Thyroid gland (tissue), 4 donors: ENCODE data around the gene LAMC2. TPM values are rescaled to one million over a fixed set of nuclear protein-coding genes. Genes with fewer than 3 reads are reported as not detected.

ENCODE experiments used
- DNase-seq, 2 donors: peaks; one replicate each; pipeline ENCODE4 v3.0.0-alpha.2; 2019
- H3K27ac ChIP-seq, 3 donors: fragments of 200-600 bp; sonication (generic); 1 replicate in 2 of 3; 2 replicates in 1 of 3; pipeline ENCODE4 v1.5.1; 2016 to 2019; ENCODE audit warnings: mild to moderate bottlenecking in 1 of 3, moderate library complexity in 1 of 3
- H3K27me3 ChIP-seq: fragments of 200-600 bp; sonication (generic); one replicate; pipeline ENCODE4 v1.5.1; 2019
- H3K36me3 ChIP-seq, 2 donors: fragments of 200-600 bp; sonication (generic); one replicate each; pipeline ENCODE4 v1.5.1; 2016 to 2019
- H3K4me1 ChIP-seq, 2 donors: fragments of 200-600 bp; sonication (generic); one replicate each; pipeline ENCODE4 v1.5.1; 2017 to 2019
- H3K4me3 ChIP-seq, 3 donors: fragments of 200-600 bp; sonication (generic); replicated peaks in 1 of 3; 1 replicate in 2 of 3; 2 replicates in 1 of 3; pipeline ENCODE4 v1.5.1; 2016; ENCODE audit warnings: mild to moderate bottlenecking in 1 of 3
- H3K9me3 ChIP-seq: fragments of 200-600 bp; sonication (generic); one replicate; pipeline ENCODE4 v1.5.1; 2017
- POLR2A ChIP-seq, 2 donors: fragments of 450-650 bp; IDR thresholded peaks; one replicate each; pipeline ENCODE4 v1.6.1; 2017; ENCODE audit warnings: antibody characterized with exemption in 2 of 2, mild to moderate bottlenecking in 2 of 2, moderate library complexity in 1 of 2
- WGBS, 2 donors: methylation state at CpG; one replicate each; pipeline ENCODE4 v1.1.5; 2017; 5-methylcytosine and 5-hydroxymethylcytosine counted together
- intact Hi-C: fragments of 100-400 bp; cut with DNase I; formaldehyde crosslinking; loops from one replicate; pipeline ENCODE4 v1.15.1; 2023
- total RNA-seq, 4 donors: library from RNA; depleted of rRNA; stranded (reverse); fragments of >200 nt; gene quantifications; one replicate each; pipeline ENCODE4 v1.2.3, GENCODE V29; 2016
- TF ChIP-seq, protein P1 (sequence below), 6 experiments: fragments of 200-600 bp in 3 of 6; fragments of 450-650 bp in 3 of 6; sonication (generic) in 3 of 6; IDR thresholded peaks; one replicate each; pipeline ENCODE4 v1.5.1; 2016 to 2019; ENCODE audit warnings: antibody characterized with exemption in 6 of 6, mild to moderate bottlenecking in 2 of 6, inconsistent platforms in 1 of 6, moderate library complexity in 1 of 6

LAMC2 gene
- total RNA-seq, 4 donors from 2014 or later: 24.3 to 53.4 (median 27.9) TPM

DNA sequence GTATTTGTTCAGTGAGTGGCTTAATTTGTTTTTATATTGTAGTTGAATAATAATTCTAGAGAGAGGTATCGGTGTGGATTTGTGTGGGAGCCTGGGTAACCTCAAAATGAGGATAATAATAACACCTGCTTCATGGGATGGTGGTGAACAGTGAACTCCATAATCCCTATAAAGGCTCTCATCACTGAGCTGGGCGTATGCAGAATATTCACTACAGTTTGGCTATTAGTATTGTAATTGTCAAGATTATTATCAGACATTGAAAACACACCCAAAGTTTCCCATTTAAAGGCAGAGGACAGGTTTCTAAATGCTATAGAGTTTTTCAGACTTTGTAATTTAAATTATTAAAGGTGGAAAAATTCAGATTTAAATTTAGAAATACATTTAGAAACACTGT is 7.0 kb upstream of the LAMC2 start:
- H3K27ac ChIP-seq: peak overlapping the region; percentile 86 to 91 (median 88)
- no peaks in the 10 kb centered on the region for H3K9me3 ChIP-seq
- no peak overlapping the region for H3K4me3 ChIP-seq
- WGBS, 2 donors: 93% methylated on average over 2 of the region's 2 CpGs
- TF ChIP-seq POLR2A (IDR thresholded peaks at IDR 0.05): no peak
- TF ChIP-seq, protein P1, sequence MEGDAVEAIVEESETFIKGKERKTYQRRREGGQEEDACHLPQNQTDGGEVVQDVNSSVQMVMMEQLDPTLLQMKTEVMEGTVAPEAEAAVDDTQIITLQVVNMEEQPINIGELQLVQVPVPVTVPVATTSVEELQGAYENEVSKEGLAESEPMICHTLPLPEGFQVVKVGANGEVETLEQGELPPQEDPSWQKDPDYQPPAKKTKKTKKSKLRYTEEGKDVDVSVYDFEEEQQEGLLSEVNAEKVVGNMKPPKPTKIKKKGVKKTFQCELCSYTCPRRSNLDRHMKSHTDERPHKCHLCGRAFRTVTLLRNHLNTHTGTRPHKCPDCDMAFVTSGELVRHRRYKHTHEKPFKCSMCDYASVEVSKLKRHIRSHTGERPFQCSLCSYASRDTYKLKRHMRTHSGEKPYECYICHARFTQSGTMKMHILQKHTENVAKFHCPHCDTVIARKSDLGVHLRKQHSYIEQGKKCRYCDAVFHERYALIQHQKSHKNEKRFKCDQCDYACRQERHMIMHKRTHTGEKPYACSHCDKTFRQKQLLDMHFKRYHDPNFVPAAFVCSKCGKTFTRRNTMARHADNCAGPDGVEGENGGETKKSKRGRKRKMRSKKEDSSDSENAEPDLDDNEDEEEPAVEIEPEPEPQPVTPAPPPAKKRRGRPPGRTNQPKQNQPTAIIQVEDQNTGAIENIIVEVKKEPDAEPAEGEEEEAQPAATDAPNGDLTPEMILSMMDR (IDR thresholded peaks at IDR 0.05): no peak
- H3K36me3 ChIP-seq: no peaks in the 10 kb centered on the region
- intact Hi-C loops: no loop called here
- no peak for DNase-seq
- H3K4me1 ChIP-seq: peaks cover 30 to 32% of the 10 kb centered on the region in 2 donors
- H3K27me3 ChIP-seq: no peaks in the 10 kb centered on the region

DNA sequence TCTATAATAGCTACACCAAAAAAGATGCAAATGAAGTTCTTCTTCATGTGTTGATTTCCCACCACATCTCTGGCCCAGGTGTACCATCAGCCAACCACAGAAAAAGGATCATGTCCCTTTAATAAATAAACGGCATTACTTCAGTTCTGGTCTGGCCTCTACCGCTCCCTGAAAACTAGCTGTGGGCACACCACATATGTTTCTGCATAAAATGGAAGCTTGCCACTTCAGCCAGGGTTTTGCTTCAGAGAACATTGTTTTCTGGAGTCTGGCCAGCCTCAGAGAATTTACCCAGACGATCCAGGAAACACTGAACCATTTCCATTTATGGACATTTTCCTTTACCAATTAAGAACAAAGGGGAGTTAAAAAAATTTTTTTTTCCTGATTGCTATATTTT is 5.8 kb upstream of the LAMC2 start:
- no peak overlapping the region for H3K4me3 ChIP-seq
- peak overlapping the region; percentile 86 to 91 (median 88) for H3K27ac ChIP-seq
- WGBS, 2 donors: 5 to 7% methylated on average over 3 of the region's 3 CpGs
- H3K4me1 ChIP-seq: peaks cover 30 to 32% of the 10 kb centered on the region in 2 donors
- intact Hi-C loops: loop anchor here (10.0 kb wide), 1 partner anchor 55 kb away; no protein-coding TSS in a partner anchor
- H3K36me3 ChIP-seq: no peaks in the 10 kb centered on the region
- H3K27me3 ChIP-seq: no peaks in the 10 kb centered on the region
- peak; percentile 85 for DNase-seq
- peak in 1 of 2 donors; percentile 42 for TF ChIP-seq POLR2A (IDR thresholded peaks at IDR 0.05)
- TF ChIP-seq, protein P1 (IDR thresholded peaks at IDR 0.05): no peak
- no peaks in the 10 kb centered on the region for H3K9me3 ChIP-seq

DNA sequence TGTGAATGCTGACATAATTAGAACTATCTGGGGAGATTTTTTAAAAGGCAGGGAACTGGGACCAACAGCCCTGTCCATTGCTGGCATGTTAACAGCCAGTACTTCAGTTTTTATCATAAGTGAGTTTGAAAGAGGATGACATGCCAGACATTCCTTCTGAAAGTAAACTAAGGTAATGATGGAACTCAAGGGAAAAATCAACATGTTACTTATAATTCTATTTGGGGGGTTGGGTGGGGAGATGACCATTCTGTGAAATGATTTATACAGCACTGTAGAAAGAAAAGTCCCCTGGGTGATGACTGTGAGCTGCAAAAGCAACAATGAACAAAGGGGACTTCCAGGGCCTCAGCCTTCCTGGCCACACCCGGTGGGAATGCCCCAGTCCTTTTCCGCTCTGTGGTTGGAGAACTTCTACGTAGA is 5.4 kb upstream of the LAMC2 start:
- DNase-seq: peak; percentile 69 to 79
- peak in 1 of 2 donors; percentile 0 for TF ChIP-seq POLR2A (IDR thresholded peaks at IDR 0.05)
- TF ChIP-seq, protein P1 (IDR thresholded peaks at IDR 0.05): no peak
- H3K9me3 ChIP-seq: no peaks in the 10 kb centered on the region
- H3K4me3 ChIP-seq: no peak overlapping the region
- H3K4me1 ChIP-seq: peaks cover 28 to 29% of the 10 kb centered on the region in 2 donors
- H3K27me3 ChIP-seq: no peaks in the 10 kb centered on the region
- H3K27ac ChIP-seq: peak overlapping the region; percentile 86 to 91 (median 88)
- 10 to 22% methylated on average over 3 of the region's 3 CpGs for WGBS, 2 donors
- intact Hi-C loops: loop anchor here (10.0 kb wide), 1 partner anchor 54 kb away; no protein-coding TSS in a partner anchor
- H3K36me3 ChIP-seq: no peaks in the 10 kb centered on the region

DNA sequence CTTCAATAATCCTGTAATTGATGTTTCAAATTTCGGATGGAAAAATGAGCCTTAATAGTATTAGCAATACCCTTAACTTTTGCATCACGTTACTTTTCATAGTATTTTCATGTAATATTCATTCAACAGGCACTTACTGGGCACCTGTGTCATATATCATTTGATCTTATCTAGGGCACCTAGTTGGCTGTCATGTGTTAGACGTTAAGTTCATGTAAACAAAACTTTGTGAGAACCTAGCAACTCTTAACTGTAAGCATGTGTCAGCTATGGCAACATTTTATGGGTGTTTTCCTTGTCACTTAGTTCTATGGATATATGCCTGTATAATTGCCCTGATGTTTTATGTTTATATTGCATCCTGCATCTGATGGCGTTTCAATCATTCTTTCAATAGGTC is 777 bp downstream of the LAMC2 start:
- H3K36me3 ChIP-seq: no peaks in the 10 kb centered on the region
- peak overlapping the region in 1 of 3 donors; percentile 90 for H3K27ac ChIP-seq
- H3K9me3 ChIP-seq: no peaks in the 10 kb centered on the region
- intact Hi-C loops: loop anchor here (10.0 kb wide), 1 partner anchor 48 kb away; no protein-coding TSS in a partner anchor
- WGBS, 2 donors: 74 to 76% methylated on average over 4 of the region's 4 CpGs
- no peak for DNase-seq
- H3K27me3 ChIP-seq: no peaks in the 10 kb centered on the region
- H3K4me3 ChIP-seq: no peak overlapping the region
- peaks cover 0 to 8% of the 10 kb centered on the region in 2 donors for H3K4me1 ChIP-seq
- TF ChIP-seq, protein P1 (IDR thresholded peaks at IDR 0.05): no peak
- no peak for TF ChIP-seq POLR2A (IDR thresholded peaks at IDR 0.05)

DNA sequence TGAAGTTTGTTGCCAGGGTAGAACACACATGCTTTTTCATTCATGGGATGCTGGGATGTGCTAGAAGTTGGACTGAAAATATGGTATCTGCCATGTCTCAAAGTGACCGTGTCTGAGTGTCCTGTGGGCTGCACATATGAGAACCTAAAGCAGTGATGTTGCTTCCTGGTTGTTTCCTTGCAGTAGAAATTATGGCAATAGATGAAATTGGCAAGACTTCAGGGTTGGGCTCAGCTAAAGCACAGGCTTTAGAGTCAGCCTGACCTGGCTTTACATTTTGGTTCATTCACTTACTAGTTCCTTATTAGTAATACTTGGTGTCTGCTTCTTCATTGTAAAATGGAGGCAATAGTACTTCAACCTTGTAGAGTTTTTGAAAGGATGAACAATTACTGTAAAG is 2.2 kb downstream of the LAMC2 start:
- Histone ChIP-seq H3K27ac (no peak overlapping the region), H3K36me3 (no peaks in the 10 kb centered on the region), H3K9me3 (no peaks in the 10 kb centered on the region), H3K4me3 (no peak overlapping the region), H3K27me3 (no peaks in the 10 kb centered on the region), H3K4me1 (peaks cover 0 to 5% of the 10 kb centered on the region in 2 donors)
- DNase-seq: no peak
- WGBS, 2 donors: 81 to 85% methylated on average over 1 of the region's 1 CpG
- intact Hi-C loops: loop anchor here (10.0 kb wide), 1 partner anchor 47 kb away; no protein-coding TSS in a partner anchor
- TF ChIP-seq POLR2A (IDR thresholded peaks at IDR 0.05): no peak
- TF ChIP-seq, protein P1 (IDR thresholded peaks at IDR 0.05): no peak
